Stimulated activated CD4-positive, alpha-beta T cell treated with anti-CD3 and anti-CD28 coated beads, TNF-alpha, amount 100 ng/mL, for 24 hours (primary cell): ENCODE results near the gene GNB4.

ENCODE experiments used
- DNase-seq, 3 experiments: peaks; one replicate each; pipeline ENCODE4 v3.0.0-alpha.2; 2020; ENCODE audit warnings: low read depth in 3 of 3

Gene GNB4

GRCh38 chr3:179363332-179363731 is 87.9 kb downstream of the GNB4 start:
- no peak for DNase-seq

GRCh38 chr3:179355996-179356395 is 95.3 kb downstream of the GNB4 start:
- DNase-seq, result no peak

GRCh38 chr3:179348325-179349013 is 102.8 kb downstream of the GNB4 start:
- no peak for DNase-seq

- DNase-seq, result peak; percentile 80 to 89 (median 81)
These were observed 103.7 kb downstream of the GNB4 start, which contains the start of gene MFN1 for GRCh38 chr3:179347345-179348194. MFN1 (plus strand) TSS chr3:179347709; CDS start chr3:179348852, 1,143 bp downstream.
